COR-L47 (cell line): ENCODE data around the gene GFAP.
A peak's percentile ranks its signal among the peaks of the same experiment; 100 is the strongest.

ENCODE experiments used
- DNase-seq: peaks from one replicate; lab custom pipeline; 2025; lab: John Stamatoyannopoulos, UW

GFAP gene

DNA sequence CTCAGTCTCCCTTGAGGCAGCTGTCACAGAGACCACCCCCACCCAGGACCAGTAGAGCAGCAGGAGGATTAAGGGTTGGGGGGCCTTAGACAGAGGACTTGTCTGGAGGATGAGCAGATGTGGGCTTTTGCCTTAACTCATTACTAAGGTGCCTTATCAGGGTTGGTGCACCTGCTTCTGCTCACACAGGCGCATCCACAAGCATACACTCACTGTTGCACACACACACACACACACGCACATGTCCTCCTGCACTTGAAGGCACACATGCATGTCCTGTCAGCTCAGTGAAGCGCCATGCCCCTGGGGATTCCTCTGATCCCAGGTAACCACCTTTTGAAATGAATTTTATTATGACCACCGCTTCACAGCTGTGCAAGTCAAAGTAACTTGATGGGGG lies 1.2 kb downstream of the GFAP start:
- no peak for DNase-seq

GRCh38 chr17:44913676-44914075 lies 1.6 kb downstream of the GFAP start:
- no peak for DNase-seq

DNA sequence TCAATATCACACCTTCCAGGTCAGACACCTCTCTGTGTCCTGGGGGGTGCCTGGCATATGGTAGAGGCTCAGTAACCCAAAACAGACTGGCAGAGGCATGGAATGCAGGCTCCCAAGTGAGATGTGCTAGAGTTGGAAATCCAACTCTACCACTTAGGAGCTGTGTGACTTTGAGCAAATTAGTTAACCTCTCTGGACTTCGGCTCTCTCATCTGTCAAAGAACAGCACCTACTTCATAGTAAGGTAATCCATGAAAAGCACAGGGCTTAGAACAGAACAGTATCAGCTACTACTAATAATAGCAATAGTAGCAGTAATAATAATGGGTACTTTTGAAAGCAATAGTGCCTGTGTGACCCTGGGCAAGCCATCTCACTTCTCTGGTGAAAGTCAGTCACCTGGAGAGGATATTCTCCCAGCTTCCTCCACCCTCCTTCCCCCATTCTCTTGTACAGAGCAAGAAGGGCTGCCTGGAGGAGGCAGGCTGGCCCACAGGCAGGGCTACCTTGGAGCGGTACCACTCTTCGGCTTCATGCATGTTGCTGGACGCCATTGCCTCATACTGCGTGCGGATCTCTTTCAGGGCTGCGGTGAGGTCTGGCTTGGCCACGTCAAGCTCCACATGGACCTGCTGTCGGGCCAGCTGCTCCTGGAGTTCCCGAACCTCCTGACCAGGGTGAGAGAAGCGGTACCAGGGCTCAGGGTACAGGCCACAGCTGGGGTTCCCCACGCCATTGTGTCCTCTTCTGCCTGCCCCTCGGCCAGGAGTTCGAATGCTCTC lies 2.3 kb downstream of the GFAP start:
- DNase-seq: no peak

- DNase-seq: peak; percentile 9
Measured at GRCh38 chr17:44911133-44912001, 3.9 kb downstream of the GFAP start.

GRCh38 chr17:44910231-44911106 lies 4.8 kb downstream of the GFAP start:
- DNase-seq: no peak

DNA sequence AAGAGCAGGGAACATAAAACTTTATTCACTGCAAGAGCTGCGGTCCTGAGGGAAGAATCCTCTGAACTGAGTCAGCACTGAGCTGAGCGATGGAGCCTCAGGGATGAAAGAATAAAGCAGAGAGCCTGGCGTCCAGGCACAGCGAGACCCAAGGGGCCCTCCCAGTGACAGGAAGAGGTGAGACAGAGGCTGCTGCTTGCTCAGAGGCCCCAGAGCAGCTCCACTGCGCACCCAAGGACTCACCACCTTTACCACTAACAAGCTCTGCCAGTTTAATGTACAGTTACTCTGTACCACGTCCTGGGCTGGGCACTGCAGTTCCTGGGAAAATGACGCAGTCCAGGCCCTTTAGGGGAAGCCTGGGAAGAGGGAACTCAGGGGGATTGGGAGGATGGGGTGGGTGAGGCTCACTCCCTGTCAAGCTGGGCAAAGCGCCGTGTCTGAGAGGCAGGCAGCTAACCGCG lies 5.6 kb downstream of the GFAP start:
- no peak for DNase-seq

- DNase-seq: no peak
Measured at GRCh38 chr17:44908761-44909326, 6.5 kb downstream of the GFAP start.

DNA sequence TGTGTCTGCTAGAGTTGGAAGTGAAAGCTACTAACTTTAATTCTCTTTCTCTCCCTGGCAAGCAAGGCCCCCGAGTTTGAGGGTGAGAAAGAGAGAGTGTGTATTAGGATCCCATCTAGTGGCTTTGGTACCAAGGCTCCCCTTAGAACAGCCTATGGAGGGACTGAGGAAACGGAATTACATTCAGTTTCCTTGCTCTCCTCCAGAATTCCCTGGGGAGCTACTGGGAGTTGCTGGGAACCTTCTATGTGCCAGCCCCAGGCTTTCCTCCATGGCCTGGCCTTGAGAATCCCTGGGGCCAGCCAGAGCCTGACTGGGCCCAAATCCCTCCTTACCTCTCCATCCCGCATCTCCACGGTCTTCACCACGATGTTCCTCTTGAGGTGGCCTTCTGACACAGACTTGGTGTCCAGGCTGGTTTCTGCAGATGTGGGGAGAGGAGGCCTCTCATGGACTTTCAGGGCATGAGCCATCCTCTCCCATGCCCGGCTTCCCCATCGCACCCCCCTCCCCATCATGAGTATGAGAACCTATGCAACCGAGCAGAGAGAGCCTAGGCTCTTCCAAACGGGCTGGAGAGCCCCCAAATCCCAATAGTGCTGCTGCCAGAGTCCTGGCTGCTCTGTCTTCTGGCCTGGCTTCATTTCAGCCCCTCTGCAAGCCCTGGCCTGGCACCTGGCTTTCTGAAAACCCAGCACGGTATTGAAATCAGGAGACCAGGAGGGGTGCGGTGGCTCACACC lies 7.4 kb downstream of the GFAP start:
- no peak for DNase-seq

GRCh38 chr17:44906763-44907728 lies 8.3 kb downstream of the GFAP start:
- DNase-seq: no peak

GRCh38 chr17:44906010-44906646 lies 9.2 kb downstream of the GFAP start:
- no peak for DNase-seq

DNA sequence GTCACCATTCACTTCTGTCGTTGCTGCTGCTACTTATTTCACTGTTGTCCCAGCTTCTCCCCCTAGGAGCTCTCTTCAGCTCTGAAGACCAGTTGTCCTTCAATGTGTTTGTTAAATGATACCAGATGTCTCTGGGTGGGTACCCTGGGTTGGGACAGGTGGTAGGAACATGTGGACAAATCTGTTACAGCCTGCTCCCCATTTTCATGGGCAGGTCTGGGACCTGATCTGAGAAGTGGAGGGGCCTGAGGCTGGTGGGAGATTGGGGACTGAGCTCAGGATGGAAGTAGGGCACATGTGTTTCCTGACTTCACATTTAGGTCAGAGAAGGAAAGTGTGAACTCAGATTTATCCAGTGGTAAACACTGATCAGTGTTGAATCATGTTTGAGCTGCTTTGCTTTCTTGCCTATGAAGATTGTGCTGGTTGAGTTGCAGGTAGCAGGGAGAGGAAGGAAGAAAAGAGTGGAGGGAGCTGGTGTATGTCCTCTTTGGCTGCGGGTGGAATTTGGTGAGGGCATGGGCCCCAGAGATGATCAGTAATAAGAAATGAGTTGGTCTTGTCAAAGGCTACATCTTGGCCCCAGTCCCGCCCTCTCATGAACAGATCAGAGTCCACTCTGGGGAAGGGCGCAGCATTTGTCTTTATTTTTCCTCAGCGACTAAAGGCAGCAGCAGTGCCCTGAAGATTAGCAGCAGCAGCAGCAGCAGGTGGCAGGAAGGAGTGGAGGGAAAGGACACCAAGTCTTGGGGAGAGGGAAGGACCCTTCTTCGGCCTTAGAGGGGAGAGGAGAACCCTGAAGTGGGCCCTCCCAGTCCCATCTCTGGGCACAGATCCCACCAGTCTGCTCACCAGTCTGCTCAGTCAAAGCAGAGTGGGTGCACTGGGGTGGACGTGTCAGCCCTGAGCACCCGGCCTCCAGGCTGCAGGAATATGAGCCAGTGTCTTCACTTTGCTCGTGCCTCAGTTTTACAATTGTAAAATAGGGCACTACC lies 10.0 kb downstream of the GFAP start:
- DNase-seq: no peak

DNA sequence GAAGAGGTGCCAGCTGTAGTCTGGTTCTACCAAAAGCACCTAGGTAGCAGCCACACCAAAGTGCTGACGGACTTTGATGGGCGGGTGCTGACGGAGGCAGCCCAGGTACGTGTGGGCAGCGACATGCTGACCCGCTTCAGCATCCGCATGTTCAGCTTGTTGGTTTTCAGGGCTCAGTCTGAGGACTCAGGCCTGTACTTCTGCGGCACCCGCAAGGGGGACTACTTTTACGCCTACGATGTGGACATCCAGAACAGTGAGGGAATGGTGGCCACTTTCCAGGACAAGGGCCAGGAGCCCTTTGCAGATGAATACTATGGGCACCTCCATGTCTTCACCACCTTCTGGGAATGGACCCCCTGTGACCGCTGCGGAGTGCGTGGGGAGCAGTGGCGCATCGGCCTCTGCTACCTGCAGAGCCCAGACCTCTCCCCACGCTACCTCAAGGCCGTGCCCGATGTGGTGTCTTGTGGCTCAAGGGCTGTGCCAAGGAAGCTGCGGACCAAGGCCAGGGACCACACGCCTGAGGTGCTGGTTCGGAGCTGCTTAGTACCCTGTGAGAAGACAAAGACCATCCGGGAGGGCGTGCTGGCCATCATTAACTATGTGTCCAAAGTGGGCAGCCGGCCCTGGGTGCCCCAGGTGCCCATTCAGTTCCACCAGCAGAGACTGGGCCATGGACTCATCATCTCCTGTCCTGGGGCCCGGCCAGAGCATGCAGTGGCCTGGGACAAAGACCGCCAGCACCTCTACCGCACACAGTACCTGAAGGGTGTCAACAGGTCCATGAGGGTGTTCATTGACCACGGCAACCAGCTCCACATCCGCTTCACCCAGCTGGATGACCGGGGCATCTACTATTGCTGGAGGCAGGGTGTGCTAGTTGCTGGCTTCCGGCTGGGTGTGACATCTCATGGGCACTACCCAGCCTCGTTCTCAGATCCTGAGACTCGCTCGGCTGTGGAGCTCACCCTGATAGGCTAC lies 11.0 kb downstream of the GFAP start:
- DNase-seq: no peak

GRCh38 chr17:44903012-44903685 lies 12.2 kb downstream of the GFAP start:
- no peak for DNase-seq

DNA sequence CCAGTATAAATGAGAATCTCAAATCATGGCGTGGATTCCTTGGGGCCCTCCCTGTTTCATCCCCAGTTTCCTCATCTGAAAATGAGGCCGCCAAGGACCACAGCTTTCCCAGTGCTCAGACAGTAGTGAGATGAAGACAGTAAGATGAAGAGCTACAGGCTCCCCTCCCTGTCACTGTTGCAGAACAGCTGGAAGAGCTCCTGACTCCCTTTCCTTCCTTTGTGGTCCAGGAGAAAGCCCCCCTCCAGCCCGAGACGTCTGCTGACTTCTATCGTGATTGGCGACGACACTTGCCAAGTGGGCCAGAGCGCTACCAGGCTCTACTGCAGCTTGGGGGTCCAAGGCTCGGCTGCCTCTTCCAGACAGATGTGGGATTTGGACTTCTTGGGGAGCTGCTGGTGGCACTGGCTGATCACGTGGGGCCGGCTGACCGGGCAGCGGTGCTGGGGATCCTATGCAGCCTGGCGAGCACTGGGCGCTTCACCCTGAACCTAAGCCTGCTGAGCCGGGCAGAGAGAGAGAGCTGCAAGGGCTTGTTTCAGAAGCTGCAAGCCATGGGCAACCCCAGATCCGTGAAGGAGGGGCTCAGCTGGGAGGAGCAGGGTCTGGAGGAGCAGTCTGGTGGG lies 13.1 kb downstream of the GFAP start:
- no peak for DNase-seq

- no peak for DNase-seq
Measured at GRCh38 chr17:44901411-44901921, 13.8 kb downstream of the GFAP start.

DNA sequence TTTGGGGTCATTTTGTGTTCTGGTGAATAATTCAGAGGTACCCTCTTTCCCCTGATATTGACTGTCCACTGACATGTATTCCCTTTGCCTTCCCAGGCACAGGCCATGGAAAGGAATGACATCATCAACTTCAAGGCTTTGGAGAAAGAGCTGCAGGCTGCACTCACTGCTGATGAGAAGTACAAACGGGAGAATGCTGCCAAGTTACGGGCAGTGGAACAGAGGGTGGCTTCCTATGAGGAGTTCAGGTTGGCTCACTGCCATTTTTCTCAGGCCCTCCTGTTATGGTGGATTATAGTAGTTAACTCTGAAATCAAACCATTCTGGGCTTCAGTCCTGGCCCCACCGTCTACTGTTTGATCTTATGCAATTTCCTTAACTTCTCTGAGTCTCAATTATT lies 14.4 kb downstream of the GFAP start:
- DNase-seq: peak; percentile 36
